ACC112 (cell line): ENCODE data around the gene FCGBP.
"Not testable (repeated sequence)": the region's sequence is repeated elsewhere in the genome, so short reads cannot be mapped to it uniquely, and the experiment has no call there.

ENCODE experiments used
- H2AFZ ChIP-seq: fragments of 200-600 bp; sonication (generic); one replicate; pipeline ENCODE4 v1.6.0; 2017; ENCODE audit warnings: antibody characterized with exemption, low read length; ENCODE audit not compliant: unreplicated experiment
- H3K27ac ChIP-seq: fragments of 200-600 bp; sonication (generic); 2 replicates; pipeline ENCODE4 v1.5.1; 2014; ENCODE audit warnings: low read depth, mild to moderate bottlenecking, antibody characterized with exemption, low read length, moderate library complexity
- H3K27me3 ChIP-seq: fragments of 200-600 bp; sonication (generic); 2 replicates; pipeline ENCODE4 v1.6.1; 2014; ENCODE audit warnings: mild to moderate bottlenecking, antibody characterized with exemption, low read length, moderate library complexity, mixed read lengths; ENCODE audit not compliant: insufficient read depth
- H3K36me3 ChIP-seq: fragments of 200-600 bp; sonication (generic); 2 replicates; pipeline ENCODE4 v1.6.1; 2016; ENCODE audit warnings: mild to moderate bottlenecking, antibody characterized with exemption, low read length, moderate library complexity, mixed read lengths; ENCODE audit not compliant: insufficient read depth
- H3K4me1 ChIP-seq: fragments of 200-600 bp; sonication (generic); one replicate; pipeline ENCODE4 v1.6.1; 2016; ENCODE audit warnings: low read length, mixed read lengths; ENCODE audit not compliant: insufficient read depth, unreplicated experiment, control insufficient read depth
- H3K4me3 ChIP-seq: fragments of 200-600 bp; sonication (generic); 2 replicates; pipeline ENCODE4 v1.5.1; 2014; ENCODE audit warnings: mild to moderate bottlenecking, low read depth, low read length
- H3K79me2 ChIP-seq: fragments of 200-600 bp; sonication (generic); one replicate; pipeline ENCODE4 v1.6.0; 2016; ENCODE audit warnings: low read length; ENCODE audit not compliant: control insufficient read depth, unreplicated experiment, insufficient read depth

FCGBP gene

GRCh38 chr19:39902326-39902725 is 32.1 kb downstream of the FCGBP start:
- not testable (repeated sequence) for H3K4me3 ChIP-seq, H3K4me1 ChIP-seq, H3K27ac ChIP-seq, H3K36me3 ChIP-seq, H3K27me3 ChIP-seq, H2AFZ ChIP-seq, H3K79me2 ChIP-seq

- H2AFZ ChIP-seq, H3K36me3 ChIP-seq, H3K79me2 ChIP-seq, H3K4me3 ChIP-seq, H3K27me3 ChIP-seq, H3K27ac ChIP-seq, H3K4me1 ChIP-seq: not testable (repeated sequence)
These were observed 32.8 kb downstream of the FCGBP start for GRCh38 chr19:39901681-39902080.

GRCh38 chr19:39898858-39899257 is 35.6 kb downstream of the FCGBP start:
- H2AFZ ChIP-seq, H3K79me2 ChIP-seq, H3K4me3 ChIP-seq, H3K36me3 ChIP-seq, H3K27ac ChIP-seq, H3K4me1 ChIP-seq, H3K27me3 ChIP-seq: not testable (repeated sequence)

DNA sequence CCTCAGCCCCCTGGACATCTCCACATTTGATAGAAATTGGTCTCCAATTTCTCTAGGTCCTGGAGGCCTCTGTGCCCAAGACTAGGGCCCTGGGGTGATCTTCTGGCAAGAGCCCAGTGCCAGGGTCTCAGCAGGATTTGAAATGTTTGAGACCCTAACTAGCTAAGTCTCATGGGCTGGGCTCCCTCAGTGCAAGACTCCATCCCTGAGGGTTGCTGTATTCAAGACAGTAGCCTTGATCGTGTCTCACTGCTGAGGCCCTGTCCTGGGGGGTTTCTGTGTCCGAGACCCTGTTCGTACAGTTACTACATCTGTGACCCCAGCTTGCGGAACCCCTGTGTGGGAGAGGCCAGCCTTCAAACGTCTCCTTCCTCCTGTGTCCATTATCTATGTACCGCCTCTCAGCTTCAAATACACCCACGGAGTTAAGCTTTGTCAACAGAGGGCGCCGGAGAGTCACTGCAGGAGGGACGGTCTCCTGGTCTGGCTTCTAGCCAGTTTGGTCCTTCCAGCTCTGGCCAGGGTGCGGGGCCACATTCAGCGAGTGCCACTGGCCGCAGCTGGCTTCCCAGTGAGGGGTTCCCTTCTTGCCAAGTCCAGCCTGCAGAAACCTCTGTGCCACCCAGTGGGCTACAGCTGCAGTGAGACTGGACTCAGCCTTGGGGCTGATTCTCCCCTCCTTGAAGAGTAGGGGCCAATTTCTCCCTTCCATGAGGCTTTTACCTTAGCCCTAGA is 36.8 kb downstream of the FCGBP start:
- H3K27me3 ChIP-seq, H3K36me3 ChIP-seq, H3K4me1 ChIP-seq, H3K27ac ChIP-seq, H3K4me3 ChIP-seq, H2AFZ ChIP-seq, H3K79me2 ChIP-seq: not testable (repeated sequence)

- H3K36me3 ChIP-seq, H3K4me1 ChIP-seq, H3K27me3 ChIP-seq, H2AFZ ChIP-seq, H3K79me2 ChIP-seq, H3K27ac ChIP-seq, H3K4me3 ChIP-seq: not testable (repeated sequence)
These were observed 39.3 kb downstream of the FCGBP start for GRCh38 chr19:39895096-39895495.

DNA sequence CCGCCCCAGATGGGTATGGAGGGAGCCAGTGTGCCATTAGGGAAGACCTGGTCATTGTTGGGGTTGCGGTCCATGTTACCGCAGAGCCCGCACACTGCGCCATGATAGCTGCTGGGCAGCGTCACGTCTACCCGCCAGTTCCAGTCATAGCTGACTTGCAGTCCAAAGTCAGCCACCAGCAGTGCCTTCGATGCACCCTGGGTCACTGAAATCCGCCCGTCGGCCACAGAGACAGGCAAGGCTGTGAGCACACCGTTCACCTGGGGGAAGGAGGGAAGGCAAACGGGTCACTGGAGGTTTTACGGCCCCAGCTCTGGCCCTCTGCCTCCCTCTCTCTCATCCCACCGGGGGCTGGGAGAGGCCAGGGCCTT is 40.2 kb downstream of the FCGBP start:
- not testable (repeated sequence) for H3K4me3 ChIP-seq, H3K27ac ChIP-seq, H3K79me2 ChIP-seq, H3K27me3 ChIP-seq, H2AFZ ChIP-seq, H3K4me1 ChIP-seq, H3K36me3 ChIP-seq

DNA sequence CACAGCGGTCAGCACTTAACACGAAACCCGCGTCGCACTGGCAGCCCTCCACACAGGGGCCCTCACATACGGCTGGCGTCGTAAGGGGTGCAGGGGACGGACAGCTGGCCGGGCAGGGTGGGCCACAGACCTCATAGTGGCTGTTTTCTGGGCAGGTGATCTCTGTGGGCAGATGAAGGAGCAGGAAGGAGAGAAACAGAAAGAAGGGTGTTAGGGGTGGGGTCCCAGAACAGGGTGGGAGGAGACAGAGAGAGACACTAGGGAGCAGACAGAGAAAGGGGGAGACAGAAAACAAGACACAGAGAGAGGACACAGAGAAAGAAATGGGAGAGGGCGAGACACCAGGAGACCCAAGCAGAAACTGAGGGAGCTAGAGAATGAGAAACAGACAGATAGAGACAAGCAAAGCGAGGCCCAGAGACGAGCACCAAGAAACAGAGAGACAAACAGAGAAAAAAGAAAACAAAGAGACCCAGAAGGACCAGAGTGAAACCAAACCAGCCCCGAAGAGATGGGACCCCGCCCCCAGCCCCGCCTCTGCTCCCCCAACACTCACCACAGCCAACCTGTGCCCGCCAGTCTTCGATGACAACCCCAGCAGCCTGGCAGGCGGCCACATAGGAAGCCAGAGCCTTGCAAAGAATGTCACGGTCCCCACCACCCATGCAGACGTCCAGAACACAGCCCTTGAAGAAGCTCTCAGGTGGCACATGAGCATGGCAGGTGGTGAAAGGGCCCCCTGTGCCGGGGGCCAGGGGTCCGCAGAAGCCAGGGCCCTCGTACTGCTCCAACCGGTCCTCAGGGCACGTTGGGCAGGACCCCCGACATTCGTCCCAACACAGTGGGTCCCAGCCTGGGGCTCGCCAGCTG is 40.8 kb downstream of the FCGBP start:
- not testable (repeated sequence) for H3K4me3 ChIP-seq, H3K79me2 ChIP-seq, H2AFZ ChIP-seq

GRCh38 chr19:39892506-39892902 is 41.9 kb downstream of the FCGBP start:
- not testable (repeated sequence) for H3K79me2 ChIP-seq, H2AFZ ChIP-seq, H3K4me3 ChIP-seq, H3K27me3 ChIP-seq, H3K36me3 ChIP-seq, H3K4me1 ChIP-seq, H3K27ac ChIP-seq

More for the DNA sequence above, 40.8 kb downstream of the FCGBP start:
- H3K27ac ChIP-seq, H3K27me3 ChIP-seq, H3K36me3 ChIP-seq, H3K4me1 ChIP-seq: not testable (repeated sequence)

DNA sequence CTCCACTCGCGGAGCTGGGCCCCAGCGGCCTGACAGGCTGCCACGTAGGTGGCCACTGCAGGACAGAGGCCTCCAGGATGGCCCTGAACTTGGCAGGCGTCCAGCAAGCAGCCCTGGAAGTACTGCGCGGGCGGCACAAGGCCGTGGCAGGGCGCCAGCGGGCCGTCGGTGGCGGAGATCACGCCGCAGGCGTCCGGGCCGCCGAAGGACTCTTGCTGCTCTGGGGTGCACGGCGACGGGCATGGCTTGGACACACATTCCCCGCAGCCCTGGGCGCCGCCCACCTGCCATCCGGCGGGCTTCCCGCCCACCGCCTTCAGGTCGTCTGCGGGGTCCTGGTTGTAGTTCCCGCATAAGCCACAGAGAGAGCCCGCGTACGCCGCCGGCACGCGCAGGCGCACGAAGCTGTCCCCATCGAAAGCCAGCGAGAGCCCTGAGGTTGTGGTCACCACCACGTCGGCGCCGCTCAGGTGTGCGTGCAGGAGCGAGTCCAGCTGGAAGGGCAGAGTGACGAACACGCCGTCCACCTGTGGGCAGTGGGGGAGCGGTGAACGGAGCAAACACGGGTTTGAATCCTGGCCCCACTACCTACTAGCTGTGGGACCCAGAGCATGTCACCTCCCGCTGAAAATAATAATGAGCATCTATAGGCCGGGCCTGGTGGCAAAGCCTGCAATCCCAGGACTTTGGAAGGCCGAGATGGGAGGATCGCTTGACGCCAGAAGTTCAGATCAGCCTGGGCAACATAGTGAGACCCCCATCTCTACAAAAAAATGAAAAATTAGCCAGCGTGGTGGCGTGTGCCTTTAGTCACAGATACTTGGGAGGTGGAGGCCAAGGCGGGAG is 42.6 kb downstream of the FCGBP start:
- not testable (repeated sequence) for H3K4me3 ChIP-seq, H3K79me2 ChIP-seq, H2AFZ ChIP-seq, H3K27ac ChIP-seq, H3K36me3 ChIP-seq, H3K4me1 ChIP-seq, H3K27me3 ChIP-seq

GRCh38 chr19:39890755-39891551 is 43.5 kb downstream of the FCGBP start:
- no peak overlapping the region for H3K27ac ChIP-seq
- no peaks in the 10 kb centered on the region for H3K36me3 ChIP-seq
- peaks cover 9% of the 10 kb centered on the region; the same call in 1 of the 2 replicates for H3K27me3 ChIP-seq
- no peaks in the 10 kb centered on the region for H3K4me1 ChIP-seq
- H3K4me3 ChIP-seq = no peak overlapping the region
- no peaks in the 10 kb centered on the region for H3K79me2 ChIP-seq
- no peak overlapping the region for H2AFZ ChIP-seq
